GM18870 (cell line): Measurements from ENCODE around the gene HOXB2.

Source experiments
- ATAC-seq: cut with Tn5 transposase; IDR thresholded peaks from one replicate; pipeline ENCODE4 v1.9.1; 2021; ENCODE audit warnings: moderate library complexity; ENCODE audit not compliant: unreplicated experiment

The HOXB2 gene

DNA sequence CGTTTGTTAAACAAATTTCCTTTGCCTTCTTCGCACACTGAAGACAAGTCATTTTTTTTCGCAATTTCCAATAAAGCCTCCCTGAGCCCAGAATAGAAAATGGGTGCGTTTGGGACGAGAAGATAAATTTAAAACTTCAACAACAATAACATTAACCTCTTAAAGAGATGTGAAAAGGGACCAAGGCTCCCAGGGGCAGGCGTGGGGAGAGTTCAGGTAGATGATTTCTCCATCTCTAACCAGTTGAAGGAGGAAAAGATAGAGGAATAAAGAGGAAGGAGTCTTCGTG, 34.5 kb upstream of the HOXB2 start:
- no peak for ATAC-seq

DNA sequence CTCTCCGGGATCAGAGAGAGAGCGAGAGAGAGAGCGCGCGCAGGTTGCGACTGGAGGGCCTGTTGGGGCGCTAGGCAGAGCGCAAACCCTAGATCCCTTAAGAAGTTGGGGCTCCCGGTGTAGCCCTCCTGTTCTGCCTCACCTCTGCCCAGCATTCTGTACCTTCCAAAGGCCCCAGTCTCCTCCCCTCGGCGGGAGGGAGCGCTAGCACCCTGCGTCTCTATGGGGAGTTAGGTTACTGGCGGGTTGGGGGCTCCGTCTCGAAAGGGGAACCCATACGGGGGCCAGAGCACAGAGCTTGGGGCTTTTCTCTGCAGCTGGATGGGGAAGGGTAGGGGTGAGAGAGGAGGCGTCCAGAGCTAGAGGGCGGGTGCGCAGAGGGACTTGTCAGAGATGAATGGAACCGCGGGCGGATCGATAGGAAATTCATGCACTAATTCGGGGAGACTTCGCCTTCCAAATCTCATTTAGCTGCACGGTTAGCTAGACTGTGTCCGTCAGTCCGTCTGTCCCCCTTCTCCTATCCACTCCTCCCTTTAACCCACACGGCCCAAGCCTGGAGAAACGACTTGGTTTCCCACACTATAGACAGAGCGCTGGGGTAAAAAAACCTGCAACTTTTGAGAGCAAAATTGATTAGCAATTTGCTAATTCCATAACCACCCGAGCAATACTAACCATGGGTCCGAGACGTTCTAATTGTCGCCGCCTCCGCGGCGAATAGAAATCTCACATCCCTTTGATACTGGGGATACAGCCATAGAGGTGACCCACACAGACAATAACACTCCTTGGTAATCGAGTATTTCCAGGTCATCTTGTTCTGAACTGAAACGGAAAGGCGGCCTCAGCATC, 33.9 kb upstream of the HOXB2 start:
- ATAC-seq = no peak

DNA sequence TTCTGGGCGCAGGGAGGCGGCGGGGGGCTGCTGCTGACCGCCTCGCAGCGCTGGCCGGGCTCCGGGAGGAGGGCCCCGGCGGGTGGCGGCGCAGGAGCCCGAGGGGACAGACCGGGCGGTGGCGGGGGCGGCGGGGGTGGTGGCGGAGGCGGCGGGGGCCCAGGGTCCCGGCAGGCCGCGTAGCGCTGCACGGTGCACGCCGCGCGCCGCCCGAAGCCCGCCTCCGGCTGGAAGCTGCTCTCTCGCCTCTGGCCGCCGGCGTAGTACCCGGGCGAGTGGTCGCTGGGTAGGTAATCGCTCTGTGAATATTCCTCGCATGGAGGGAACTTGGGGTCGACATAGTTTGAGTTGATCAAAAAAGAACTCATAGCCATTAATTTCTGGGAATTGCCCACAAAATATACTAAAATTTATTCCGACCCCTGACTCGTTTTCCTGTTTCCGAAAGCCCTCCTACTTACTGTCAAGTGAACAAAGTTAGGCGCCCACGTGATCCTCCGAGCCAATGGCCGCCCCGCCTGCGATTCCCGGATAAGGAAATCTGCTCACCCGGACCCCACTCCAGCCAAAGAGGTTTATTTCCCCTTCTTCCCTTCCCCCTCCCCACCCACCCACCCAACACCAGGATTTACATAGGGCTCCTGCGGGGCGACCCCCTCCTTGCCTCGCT, 33.2 kb upstream of the HOXB2 start, which contains the start of gene HOXB4:
TSS of gene HOXB4 (minus strand) at position 405 of the 670 bp plus-strand sequence. CDS start at position 374, 31 bp downstream.
- no peak for ATAC-seq

DNA sequence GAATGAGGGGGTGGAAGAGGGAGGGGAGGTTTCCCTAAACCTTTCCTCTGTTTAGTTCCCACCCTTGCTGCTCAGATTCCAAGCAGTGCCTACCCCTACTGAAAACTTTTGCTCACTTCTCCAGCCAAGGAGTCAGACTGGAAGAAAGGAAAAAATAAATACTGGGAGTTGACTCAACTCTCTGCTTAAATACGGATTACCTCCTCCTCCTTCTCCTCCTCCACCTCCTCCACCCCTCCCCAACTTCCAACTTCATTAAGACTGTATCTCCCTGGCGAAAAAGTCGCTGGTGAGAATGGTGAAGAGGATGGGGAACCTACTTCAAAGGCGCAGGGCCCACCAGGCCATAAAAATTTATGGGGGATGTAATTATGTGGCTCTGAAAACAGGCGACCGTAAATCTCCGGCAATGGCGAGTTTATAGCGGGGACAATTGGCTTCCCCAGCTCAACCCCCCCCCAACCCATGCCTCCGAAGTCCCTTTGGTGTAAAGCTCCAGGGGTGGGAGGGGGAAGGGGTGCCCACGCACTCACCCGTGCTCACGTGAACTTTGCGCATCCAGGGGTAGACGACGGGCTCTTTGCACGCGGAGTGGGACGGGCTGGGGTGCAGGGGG, 32.5 kb upstream of the HOXB2 start:
- no peak for ATAC-seq

DNA sequence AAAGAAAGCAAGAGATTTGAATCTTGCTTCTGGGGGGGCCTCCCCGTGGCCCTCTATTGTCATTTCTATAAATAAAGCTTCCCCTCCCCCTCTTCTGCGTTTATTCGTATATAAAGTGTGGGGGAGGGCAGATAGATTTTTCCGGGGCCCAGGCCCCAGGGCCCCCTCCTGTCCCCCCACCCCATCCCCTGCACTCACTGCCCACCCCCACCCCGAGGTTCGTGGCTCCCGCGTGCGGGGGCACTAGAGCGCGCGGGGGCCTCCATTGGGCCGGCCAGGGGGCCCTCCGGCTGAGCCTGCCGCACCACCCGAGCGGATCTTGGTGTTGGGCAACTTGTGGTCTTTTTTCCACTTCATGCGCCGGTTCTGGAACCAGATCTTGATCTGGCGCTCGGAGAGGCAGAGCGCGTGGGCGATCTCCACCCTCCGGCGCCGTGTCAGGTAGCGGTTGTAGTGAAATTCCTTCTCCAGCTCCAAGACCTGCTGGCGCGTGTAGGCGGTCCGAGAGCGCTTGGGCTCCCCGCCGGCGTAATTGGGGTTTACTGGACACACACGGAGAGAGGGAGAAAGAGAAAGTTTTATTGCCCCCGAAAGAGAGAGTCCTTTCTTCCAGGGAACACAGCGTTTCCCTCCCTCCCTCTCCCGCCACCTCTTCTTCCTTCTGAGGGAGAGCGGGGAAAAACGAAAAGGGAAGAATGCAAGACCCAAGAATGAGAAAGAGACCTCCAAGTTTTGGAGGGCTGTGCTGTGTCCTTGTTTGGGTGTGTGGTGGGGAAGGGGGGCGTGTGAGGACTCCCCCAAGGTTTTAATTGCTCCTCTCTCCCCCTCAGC, 31.8 kb upstream of the HOXB2 start:
- ATAC-seq = no peak

DNA sequence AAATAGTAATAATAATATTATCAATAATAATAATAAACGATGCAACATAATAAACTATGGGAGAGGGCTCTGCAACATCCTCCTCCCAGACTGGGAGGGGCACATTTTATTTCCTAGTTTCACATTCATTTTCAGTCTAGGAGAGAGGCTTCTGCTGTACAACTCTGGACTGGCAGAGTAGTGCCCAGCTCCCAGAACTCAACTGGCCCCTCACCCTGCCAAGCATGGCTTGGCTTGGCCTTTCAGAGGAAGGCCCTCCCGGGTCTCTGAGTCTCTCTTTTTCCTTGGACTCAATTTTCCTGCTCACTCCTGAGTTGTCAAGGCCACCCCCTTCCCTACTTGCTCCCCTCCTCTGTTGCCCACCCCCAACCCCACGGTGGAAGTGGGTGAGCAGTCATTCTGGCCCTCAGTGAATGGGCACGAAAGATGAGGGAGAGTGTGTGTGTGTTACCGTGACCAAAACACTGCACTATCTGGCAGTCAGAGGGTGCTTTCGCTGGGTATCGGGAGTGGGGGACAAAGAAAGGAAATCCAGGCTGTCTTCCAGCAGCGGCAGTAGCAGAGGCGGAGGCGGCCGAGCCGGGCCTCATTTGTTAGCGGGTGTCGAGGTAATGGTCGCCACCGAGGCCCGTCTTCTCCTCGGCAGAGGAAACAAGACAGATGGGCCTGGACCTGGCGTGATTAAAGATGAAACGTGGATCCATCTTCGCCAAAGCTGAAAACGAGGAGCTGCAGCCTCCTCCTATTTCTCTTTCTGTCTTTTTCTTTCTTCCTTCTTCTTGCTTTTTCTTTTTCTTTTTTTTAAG, 31.0 kb upstream of the HOXB2 start:
- no peak for ATAC-seq

DNA sequence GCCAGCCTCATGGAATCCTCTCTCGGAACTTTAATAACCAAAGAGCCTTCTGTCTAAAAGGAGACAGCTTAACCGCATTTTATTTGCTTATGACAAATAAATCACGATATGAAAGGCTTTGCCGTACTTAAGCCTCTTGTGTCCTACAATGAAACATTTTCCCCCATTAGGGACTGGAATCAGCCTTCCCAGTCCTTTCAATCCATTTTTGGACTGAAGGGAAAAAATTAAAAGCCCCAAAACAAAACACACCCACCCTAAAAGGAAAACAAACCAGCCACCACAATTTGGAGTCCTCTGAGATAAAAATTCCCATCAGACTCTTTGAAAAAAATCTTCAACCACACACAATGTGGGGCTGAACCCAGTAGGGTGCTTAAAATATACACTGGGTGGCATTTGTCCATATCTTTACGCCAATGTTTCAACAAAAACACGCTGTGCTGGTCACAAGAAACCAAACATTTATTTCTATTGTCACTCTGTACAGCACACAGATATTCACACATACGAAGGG, 30.2 kb upstream of the HOXB2 start:
- no peak for ATAC-seq

DNA sequence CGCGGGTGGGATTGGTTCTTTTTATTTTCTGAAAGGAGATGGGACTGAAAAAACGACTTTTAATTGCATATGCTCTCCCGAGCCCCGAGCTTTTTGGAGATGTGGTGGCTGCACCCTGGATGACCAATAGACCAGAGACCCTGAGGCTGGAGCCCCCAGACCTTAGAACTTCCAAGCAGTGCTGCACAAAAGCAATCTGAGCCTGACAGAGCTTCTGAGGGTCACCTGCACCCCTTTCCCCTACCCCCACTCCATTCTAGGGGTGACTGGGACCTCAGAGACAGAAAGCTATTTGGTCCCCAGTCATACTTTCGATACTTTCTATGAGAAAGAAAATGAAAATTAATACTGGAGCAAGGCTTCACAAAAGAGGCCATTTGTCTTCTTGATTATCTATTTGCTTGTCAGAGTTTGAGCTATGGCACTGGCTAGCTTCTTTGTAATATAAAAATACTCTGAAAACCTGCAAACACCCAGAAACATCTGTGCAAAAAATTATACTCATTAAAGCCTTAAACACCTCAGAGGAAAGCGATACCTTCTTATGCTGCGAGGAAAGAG, 29.7 kb upstream of the HOXB2 start:
- no peak for ATAC-seq

DNA sequence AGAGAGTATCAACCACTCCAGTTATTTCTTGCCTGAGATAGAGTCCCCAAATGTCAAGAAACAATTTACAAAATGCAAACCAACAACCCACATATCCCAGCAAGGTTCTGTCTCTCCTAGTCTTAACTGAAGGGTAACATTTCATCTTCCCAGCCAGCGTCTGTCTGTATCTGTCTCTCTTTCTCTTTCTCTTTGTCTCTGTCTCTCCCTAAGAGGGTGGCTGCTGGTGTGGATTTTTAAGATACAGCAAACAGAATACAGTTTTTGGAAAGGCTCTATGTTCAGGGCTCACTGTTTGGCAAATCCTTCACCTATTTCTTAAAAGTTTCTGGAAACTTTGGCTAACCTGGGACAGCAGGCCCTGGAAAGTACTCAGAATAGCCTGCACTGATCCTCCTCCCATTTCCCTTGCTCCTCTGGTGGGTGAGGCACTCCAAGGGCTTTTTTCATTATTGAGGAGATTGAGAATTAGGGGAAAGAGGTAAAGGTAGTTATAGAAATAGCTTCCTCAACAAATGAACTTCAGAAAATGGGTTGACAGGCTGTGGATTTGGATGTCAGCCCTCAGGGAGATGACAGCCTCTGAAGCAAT, 27.0 kb upstream of the HOXB2 start:
- no peak for ATAC-seq

DNA sequence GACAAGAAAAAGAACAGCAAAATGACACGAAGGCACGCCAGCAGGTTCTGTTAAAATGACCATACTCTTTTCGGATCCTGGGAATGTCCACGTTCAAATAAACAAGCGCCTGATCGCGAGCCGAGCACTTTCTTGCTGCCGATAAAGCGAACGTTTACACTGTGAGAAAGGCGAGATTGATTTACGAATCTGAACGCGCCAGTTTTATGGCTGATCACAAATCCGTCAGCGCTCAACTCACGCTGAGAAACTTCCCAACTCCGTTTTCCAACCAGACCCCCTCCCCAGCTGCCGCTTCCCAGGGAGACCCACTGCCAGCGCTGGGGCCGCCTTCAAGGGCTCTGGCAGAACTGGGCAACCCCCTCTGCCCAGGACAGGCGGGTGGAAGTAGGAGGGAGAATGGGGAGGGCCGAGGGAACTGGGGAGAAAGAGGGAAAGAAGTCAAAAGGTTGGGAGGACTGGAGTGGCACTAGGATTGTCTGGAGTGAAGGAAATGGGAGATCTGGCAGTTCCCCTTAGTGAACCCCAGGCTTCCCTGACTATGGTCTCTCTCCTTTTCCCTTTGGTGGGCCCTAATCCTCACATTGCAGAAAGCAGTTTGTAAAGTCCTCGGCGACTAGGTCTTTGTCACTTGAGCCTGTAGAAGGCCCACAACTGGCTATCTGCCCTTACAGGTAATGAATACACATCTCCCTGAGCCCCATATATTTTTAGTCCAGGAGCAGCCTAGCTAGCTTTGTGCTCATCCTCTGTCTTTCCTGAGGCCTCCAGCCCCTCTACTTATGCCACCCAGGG, 26.3 kb upstream of the HOXB2 start:
- no peak for ATAC-seq

DNA sequence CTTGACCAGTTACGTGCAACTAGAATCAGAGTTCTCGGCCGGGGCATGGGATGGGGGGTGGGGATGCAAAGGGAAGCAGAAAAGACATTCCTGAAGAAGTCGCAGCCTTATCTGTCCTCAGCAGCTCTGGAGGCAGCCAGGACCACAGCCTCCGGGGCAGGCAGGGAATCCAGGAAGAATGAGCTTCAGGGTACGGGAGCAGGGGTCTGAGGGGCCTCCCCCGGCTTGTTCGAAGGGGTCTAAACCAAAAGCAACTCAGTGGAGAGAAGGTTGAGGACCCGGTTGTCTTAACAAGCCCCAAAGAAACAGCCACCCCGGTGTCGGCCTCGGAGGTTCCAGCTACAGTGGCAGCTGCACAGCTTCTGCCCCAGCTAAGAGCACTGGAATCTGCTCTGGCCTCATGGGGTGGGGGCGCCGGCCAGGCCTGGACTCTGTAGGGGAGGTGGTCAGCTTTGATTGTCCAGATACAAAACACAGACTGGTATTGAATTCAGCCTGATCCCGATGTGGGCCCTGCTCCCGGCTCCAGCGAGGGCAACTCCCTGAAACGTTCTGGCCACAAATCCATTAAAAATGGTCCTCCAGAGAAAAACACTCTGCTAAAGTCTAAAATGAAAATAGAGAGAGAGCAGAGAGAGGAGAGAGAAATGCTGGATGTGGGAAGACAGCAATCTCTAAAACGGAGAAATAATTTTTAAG, 25.6 kb upstream of the HOXB2 start:
- ATAC-seq = no peak

DNA sequence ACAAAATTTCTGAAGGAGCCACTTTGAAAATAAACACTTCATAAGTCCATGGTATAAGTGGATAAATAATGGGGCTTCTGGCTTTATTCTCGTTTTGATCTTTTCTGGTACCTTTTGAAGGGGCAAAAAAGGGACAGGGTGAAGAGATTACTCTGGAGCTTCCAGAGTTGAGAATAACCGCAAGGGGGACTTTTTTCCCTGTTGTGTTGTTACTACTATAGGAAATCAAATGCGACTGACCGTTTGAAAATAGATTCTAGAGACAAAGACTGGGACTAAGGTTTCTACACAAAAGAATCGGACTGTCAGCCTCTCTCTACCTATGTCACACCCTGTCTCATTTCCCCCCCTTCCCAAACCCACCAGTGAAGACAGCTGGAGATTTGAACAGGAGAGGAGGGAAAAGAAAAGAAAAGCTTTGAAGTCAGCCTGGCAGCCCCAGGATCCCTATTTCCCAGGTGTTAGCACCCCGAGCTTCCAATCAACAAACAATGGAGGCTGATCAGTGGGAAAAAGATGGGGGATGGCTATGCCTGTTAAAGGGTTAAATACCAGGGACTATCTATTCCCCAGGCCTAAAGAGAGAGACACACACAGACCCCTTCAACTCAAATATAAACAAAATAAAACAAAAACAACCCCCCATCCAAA, 24.9 kb upstream of the HOXB2 start:
- ATAC-seq = no peak

DNA sequence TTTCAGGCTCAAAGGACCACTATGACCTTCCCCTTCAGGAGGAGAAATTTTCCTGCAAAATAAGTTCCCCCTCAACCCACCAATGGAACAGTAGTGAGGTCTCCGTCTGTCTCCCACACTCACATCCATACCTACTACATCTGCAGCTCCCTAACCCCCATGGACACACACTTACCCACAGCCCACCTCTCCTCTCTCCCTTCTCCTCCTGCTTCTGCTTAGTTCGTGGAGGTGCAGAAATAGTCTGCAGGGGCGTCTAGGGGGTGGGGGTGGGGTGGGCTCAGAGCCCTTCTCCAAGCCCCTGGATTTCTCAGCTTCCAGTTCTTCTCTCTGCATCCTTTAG, 24.3 kb upstream of the HOXB2 start:
- no peak for ATAC-seq

DNA sequence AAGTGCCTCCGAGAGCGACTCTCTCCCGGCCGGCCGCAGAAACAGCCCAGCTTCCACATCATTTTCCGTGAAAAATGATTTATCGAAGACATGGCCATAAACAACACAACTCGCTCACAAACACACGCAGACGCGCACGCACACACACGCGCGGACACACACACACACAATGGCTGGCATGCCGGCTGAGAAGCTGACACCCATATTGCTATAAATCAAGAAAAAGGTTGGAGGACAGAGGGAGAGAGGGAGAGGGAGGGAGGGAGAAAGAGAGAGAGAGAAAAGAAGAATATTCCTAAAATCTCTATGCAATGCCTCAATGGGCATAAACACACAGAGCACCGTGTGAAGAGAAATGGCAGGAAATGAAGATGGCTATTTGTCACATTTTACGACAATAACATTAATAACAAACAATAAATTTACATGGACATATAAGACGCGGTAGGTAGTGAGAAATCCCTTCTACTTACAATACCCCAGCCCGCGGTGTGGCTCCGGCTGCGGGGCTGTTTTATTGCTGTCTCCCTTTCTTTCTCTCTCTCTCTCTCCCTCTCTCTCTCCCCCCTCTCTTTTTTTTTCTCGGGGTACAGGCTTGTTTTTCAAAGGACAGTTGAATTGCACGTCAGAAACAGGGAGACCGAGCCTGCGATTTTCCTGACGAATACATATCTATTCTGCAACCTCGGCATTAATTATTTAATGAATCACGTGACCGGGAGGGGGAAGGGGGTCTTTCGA, 23.8 kb upstream of the HOXB2 start:
- ATAC-seq = no peak

DNA sequence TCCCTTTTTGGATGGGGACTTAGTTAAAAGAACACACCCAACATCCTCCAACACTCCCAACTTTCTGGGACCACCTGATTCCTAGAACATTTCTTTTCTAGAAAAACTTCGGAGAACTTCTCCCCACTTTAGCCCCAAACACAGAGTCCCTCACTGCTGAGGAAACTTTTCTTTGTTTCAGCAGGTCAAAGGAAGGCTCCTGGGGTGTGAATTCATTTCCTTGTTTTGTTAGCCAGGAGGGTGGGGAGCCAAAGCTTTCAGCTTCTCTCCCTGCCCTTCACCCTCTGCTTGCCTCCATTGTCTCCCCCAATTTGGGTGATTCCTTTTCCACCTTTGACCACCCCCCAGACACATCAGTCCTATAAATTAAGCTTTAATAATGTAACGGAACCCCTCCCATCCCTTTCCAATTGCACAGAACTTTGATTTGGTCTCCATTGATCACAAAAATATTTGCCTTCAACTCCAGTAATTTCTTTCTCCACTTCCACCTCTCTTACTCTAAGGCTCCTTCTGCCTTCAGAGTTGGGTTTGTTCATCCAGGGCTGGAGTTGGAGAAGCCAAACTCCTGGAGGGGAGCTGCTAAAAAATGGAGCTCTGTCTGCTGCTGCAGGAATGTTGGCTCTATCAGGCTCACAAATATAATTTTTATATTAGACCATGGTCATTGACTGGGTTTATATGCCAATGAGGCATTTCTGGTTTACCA, 22.9 kb upstream of the HOXB2 start:
- no peak for ATAC-seq

DNA sequence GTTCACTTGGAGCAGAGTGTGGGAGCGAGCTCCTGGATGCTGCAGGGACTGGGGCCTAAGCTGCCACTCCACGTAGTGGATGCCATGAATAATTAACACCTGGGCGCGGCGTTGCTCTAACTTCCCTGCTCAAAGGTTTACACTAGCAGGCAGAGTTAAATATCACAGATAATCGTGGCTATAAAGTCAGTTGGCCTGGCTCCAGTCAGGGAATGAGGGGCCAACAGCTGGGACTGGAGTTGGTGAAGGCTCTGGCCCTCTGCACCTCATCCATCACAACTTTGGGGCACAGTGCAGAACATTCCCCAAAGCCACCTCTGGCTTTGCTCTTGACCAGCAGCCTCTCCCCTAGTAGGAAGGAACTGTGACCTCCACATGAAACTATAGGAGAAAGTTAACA, 22.3 kb upstream of the HOXB2 start:
- ATAC-seq = no peak
